GM18505 (cell line): Measurements from ENCODE around the gene AP1AR.
"Not testable (repeated sequence)": the region's sequence is repeated elsewhere in the genome, so short reads cannot be mapped to it uniquely, and the experiment has no call there.

Experiments used
- ATAC-seq: cut with Tn5 transposase; IDR thresholded peaks from one replicate; pipeline ENCODE4 v1.9.1; 2021; ENCODE audit not compliant: unreplicated experiment
- POLR2A ChIP-seq: IDR thresholded peaks from 4 replicates; pipeline ENCODE4 v1.6.1; 2011; ENCODE audit warnings: borderline replicate concordance; ENCODE audit not compliant: insufficient read depth, insufficient read length; ENCODE audit errors: extremely low read depth

AP1AR gene

DNA sequence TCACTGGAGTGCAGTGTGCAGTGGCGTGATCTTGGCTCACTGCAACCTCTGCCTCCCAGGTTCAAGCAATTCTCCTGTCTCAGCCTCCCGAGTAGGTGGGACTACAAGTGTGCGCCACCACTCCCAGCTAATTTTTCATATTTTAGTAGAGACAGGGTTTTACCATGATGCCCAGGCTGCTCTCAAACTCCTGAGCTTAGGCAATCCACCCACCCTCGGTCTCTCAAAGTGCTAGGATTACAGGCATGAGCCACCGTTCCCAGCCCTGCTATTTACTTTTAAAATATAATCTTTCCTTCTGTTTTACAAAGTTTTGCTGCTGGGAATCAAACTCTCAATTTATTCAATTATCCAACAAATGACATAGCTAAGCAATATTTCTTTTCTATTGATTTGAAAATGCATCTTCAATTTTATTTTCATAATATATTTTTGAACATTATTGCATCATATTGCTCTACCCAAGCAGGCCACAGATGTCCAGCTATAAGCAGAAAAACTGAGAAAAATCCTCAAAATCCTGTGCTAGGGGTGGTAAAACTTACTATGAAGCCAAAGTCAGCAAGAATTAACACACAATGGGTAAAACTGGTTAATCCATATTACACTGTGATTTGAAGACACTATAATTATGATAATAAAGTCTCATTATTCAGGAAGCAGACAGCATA lies 48.9 kb downstream of the AP1AR start:
- ATAC-seq: no peak
- no peak for TF ChIP-seq POLR2A

DNA sequence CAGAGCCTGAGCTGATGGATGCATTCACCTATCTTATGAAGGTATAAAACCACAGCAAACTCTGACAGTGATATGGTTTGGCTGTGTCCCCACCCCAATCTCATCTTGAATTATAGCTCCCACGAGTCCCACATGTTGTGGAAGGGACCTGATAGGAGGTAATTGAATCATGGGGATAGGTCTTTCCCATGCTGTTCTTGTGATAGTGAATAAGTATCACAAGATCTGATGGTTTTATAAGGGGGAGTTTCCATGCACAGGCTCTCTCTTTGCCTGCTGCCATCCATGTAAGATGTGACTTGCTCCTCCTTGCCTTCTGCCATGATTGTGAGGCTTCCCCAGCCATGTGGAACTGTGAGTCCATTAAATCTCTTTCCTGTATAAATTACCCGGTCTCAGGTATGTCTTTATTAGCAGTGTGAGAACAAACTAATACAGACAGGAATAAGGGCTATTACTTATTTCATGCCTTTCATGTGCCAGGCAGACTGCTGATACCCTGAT lies 50.4 kb downstream of the AP1AR start:
- ATAC-seq: not testable (repeated sequence)

- TF ChIP-seq POLR2A: no peak
- ATAC-seq: no peak
Observed at GRCh38 chr4:112282860-112283667, 51.5 kb downstream of the AP1AR start.

- ATAC-seq: no peak
- TF ChIP-seq POLR2A: no peak
Observed at GRCh38 chr4:112284166-112284565, 52.6 kb downstream of the AP1AR start.

DNA sequence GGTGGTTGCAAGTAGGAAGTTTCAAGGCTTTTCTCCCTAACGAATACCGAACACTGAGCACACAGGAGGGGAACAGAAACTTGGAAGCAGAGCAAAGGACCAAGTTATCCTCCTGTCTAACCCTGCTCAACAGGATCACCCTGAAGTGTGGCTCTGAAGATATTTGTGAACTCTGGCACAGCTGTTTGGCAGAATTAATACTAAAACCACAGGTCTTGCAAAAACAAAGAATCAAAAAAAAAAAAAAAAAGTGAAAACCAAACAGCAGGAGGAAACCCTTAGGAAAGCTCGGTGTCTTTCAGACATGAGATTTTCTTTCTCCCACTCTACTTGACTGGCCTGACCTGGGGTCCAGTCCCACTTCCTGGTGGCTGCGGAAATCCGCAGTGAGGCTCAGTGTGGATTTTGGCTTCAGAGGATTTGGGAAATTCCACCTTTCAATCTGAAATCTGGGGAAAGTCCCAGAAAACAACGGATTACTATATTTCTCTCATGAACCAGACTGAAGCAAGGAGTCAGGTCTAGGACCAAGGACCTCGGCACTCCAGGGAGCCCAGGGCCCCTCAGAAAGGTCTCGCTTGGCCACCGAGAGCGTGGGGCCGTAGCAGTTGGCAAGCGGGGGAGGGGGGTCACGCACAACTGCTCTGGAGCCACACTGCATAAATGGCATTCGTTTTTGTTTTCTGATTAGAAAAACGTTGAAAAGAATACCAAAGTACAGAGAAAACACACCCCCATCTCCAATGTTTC lies 53.2 kb downstream of the AP1AR start:
- peak; percentile 4 for TF ChIP-seq POLR2A
- ATAC-seq: no peak

- peak; percentile 32 for ATAC-seq
- peak; percentile 65 for TF ChIP-seq POLR2A
Observed at GRCh38 chr4:112287258-112287989, 55.8 kb downstream of the AP1AR start.

DNA sequence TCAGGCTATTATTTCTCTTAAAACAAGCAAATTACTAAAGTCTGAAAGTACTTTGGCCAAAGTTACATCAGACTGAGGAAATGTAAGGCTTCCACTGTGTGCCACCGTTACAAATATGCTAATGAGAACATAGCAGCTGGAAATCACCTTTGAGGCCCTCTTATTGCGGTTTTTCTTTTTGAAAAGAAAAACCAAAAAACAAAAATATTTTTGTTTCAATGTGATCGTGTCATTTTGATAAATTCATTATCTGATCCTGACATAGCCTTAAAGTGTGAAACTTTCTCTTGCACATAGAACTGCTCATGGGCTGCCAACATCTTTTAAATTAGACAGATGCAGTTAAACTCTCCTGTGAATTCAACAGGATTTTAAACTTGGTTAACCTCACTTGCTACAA lies 56.9 kb downstream of the AP1AR start:
- ATAC-seq: no peak
- no peak for TF ChIP-seq POLR2A

GRCh38 chr4:112289407-112290253 lies 58.0 kb downstream of the AP1AR start:
- no peak for TF ChIP-seq POLR2A
- ATAC-seq: no peak

DNA sequence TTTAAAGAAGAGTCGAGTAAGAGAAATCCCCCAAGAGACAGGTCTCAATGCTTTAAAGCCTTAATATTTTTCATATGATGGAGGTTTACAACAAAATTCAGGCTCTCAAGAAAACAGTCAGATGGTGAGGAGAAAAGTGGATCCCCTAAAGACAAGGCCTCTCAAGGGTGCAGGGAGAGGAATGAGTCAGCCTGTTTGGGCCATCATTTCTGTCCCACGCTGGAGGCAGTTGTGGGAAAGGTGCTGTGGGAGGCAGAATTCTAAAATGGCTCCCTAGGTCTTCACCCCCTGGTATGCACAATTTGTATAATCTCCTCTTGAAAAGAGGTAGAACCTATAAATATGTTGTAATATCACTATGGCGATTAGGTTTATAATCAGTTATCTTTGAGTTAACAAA lies 58.8 kb downstream of the AP1AR start:
- ATAC-seq: no peak
- TF ChIP-seq POLR2A: no peak

- peak; percentile 33 for TF ChIP-seq POLR2A
- ATAC-seq: peak; percentile 83
Observed at GRCh38 chr4:112296949-112297880, 65.6 kb downstream of the AP1AR start, which contains the start of gene ALPK1. ALPK1 (plus strand) TSS chr4:112297369.

GRCh38 chr4:112299721-112300120 lies 68.1 kb downstream of the AP1AR start:
- ATAC-seq: no peak
- no peak for TF ChIP-seq POLR2A
